Iris pigment epithelial cell (primary cell): ENCODE results near the gene INHBC.
A peak's percentile ranks its signal among the peaks of the same experiment; 100 is the strongest.
"Not testable (repeated sequence)": the region's sequence is repeated elsewhere in the genome, so short reads cannot be mapped to it uniquely, and the experiment has no call there.

Source experiments
- DNase-seq: peaks from one replicate; pipeline ENCODE4 v3.0.0-alpha.2; 2011; ENCODE audit warnings: low read depth

Gene INHBC

DNA sequence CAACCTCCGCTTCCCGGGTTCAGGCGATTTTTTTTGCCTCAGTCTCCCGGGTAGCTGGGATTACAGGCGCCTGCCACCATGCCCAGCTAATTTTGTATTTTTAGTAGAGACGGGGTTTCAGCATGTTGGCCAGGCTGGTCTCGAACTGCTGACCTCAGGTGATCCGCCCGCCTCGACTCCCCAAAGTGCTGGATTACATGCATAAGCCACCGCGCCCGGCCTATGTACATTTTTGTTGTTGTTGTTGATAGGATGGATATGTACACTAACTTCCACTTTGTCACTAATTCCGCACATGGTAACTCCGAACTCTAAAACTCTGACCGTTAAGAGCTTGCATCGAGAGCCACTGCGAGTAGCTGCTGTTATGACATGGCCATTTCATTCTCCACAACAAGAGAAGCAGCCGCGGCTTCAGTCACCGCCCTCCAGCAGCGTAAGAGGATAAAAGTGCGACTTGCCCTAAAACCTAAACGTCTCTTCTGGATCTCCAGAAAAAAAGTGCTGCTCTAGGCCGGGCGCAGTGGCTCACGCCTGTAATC, 52.5 kb downstream of the INHBC start:
- DNase-seq: no peak

GRCh38 chr12:57487597-57488401, 53.2 kb downstream of the INHBC start, which contains the start of gene MARS1:
Gene MARS1, plus strand, starts transcription at chr12:57488068. Its CDS starts 23 bp downstream, at chr12:57488091.
- DNase-seq: peak; percentile 96

DNA sequence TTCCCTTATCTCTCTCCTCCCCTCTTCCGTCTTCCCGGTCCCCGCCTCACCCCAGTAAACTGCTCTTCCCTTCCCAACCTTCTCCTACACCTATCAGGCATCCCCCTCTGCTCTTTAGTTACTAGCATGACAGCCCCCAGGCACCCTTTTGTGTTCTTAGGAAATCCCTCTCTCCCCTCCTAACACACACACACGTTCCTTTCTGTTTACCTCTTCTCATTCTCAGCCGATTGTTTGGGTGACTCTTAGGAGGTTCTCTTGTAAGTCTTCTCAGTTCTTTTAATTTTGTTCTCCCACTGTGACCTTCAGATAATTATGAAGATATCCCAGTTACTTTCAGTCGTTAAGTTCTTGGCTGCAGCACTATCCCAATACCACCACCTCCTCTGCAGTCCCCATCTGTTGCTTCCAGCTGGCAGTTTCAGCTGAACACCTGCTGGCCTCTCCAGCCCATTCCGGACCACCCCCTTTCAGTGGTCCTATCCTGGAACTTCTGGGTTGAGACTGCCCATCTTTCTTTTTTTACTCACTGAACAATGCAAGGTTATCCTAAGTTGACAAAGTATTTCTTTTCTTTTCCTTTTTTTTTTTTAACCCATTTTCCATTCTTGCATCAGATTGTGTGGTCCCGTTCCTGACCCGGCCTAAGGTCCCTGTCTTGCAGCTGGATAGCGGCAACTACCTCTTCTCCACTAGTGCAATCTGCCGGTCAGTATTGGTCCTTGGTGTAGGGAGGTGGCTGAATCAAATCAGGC, 54.0 kb downstream of the INHBC start:
- peak; percentile 45 for DNase-seq

DNA sequence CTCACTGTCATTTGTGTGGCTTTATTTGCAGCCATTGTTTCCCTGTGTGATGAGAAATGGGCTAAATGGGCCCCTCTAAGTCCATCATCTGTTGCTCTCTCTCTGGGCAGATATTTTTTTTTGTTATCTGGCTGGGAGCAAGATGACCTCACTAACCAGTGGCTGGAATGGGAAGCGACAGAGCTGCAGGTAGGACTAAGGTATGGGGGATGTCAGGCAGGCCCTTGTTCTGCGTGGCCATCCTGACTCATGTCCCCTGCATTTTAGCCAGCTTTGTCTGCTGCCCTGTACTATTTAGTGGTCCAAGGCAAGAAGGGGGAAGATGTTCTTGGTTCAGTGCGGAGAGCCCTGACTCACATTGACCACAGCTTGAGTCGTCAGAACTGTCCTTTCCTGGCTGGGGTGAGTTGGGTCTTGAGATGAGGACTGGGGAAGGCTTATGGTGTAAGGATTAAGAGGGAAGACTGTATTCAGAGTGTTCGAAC, 54.6 kb downstream of the INHBC start:
- DNase-seq: peak; percentile 41

- DNase-seq: no peak
Observed at GRCh38 chr12:57490126-57490525, 55.5 kb downstream of the INHBC start.

- DNase-seq: no peak
Observed at GRCh38 chr12:57491393-57492280, 57.1 kb downstream of the INHBC start.

GRCh38 chr12:57495051-57495701, 60.6 kb downstream of the INHBC start:
- DNase-seq: not testable (repeated sequence)

DNA sequence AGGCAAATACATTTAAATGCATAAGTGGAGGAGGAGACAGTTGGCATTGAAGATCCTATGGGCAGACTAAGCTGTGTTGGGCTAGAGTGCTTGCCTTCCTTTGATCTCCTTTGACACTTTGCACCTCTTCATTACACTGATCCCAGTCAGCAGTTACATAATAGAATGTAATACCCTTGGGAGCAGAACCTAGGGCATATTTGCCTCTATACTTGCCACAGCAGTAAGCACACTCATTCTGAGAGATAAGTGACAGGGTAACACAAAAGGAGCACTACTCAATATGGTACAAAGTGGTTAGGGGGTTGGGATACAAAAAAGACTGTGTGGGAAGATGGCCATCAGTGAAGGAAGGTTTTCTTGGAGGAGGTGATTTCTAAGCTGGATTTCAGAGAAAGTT, 62.2 kb downstream of the INHBC start:
- no peak for DNase-seq

- DNase-seq: no peak
Observed at GRCh38 chr12:57497223-57498131, 62.9 kb downstream of the INHBC start.

- no peak for DNase-seq
Observed at GRCh38 chr12:57498132-57498502, 63.5 kb downstream of the INHBC start.

DNA sequence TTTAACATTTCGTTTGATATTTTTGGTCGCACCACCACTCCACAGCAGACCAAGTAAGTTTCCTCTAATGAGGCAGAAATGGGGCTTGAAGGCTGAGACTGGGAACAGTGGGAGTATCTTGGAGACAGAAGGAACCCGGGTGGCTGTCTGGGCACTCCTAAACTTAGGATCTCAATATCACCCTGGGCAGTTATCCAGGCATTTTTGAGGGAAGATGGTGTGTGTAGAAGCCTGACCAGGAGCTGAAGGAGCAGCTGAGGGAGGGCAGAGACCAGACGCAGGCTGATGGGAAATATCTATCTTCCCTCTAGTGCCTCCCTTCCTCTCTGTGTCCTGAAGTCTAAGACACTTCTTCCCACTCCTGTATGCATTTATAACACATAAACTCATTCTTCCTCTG, 64.0 kb downstream of the INHBC start:
- DNase-seq: no peak

- no peak for DNase-seq
Observed at GRCh38 chr12:57500213-57500612, 65.6 kb downstream of the INHBC start.
